ENCODE results near the gene MSRB2.

DNA sequence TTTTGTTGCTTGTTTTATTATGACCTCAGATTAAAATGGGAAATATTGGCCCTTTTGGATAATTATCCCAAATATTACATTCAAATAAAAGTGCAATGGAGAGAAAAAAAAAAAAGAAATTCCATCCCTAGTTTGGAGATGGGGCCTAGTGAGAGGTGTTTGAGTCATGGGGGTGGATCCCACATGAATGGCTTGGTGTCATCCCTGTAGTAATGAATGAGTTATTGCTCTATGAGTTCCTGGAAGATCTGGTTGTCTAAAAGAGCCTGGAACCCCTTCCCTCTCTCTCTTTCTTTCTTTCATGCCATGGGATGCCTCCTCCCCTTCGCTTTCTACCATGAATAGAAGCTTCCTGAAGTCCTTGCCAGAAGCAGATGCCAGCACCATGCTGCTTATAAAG lies 44.3 kb downstream of the MSRB2 start:
- TF ChIP-seq, protein P1, sequence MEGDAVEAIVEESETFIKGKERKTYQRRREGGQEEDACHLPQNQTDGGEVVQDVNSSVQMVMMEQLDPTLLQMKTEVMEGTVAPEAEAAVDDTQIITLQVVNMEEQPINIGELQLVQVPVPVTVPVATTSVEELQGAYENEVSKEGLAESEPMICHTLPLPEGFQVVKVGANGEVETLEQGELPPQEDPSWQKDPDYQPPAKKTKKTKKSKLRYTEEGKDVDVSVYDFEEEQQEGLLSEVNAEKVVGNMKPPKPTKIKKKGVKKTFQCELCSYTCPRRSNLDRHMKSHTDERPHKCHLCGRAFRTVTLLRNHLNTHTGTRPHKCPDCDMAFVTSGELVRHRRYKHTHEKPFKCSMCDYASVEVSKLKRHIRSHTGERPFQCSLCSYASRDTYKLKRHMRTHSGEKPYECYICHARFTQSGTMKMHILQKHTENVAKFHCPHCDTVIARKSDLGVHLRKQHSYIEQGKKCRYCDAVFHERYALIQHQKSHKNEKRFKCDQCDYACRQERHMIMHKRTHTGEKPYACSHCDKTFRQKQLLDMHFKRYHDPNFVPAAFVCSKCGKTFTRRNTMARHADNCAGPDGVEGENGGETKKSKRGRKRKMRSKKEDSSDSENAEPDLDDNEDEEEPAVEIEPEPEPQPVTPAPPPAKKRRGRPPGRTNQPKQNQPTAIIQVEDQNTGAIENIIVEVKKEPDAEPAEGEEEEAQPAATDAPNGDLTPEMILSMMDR (IDR thresholded peaks at IDR 0.05; ENCODE audit: borderline replicate concordance, extremely low read depth, low read length, poor library complexity, severe bottlenecking), result no peak
- no peak for TF ChIP-seq EZH2 (IDR thresholded peaks at IDR 0.05; ENCODE audit: borderline replicate concordance, low read depth, low read length, severe bottlenecking)
